Measurements from ENCODE around the gene TCP11L2.
"Not testable (repeated sequence)": the region's sequence is repeated elsewhere in the genome, so short reads cannot be mapped to it uniquely, and the experiment has no call there.

The TCP11L2 gene

GRCh38 chr12:106364261-106364660, 61.7 kb downstream of the TCP11L2 start:
- Histone ChIP-seq H3K9ac (ENCODE audit: insufficient read length) (no peak overlapping the region), H3K4me3 (no peak overlapping the region), H3K36me3 (ENCODE audit: insufficient read depth, low read length) (peaks cover 25% of the 10 kb centered on the region), H3K27ac (no peak overlapping the region), H3K9me3 (ENCODE audit: low read depth, low read length) (no peaks in the 10 kb centered on the region)
- TF ChIP-seq FOXP2 (optimal IDR thresholded peaks at IDR 0.05; ENCODE audit: control extremely low read depth, extremely low read length, insufficient read depth) (no peak), EZH2 (IDR thresholded peaks at IDR 0.05) (no peak), POLR2AphosphoS5 (IDR thresholded peaks at IDR 0.05; ENCODE audit: borderline replicate concordance, low read depth, low read length) (no peak)
- DNase-seq (ENCODE audit: low read depth, low spot score): no peak

GRCh38 chr12:106369624-106370346, 67.3 kb downstream of the TCP11L2 start:
- Histone ChIP-seq H3K9ac (ENCODE audit: insufficient read length) (no peak overlapping the region), H3K9me3 (ENCODE audit: low read depth, low read length) (no peaks in the 10 kb centered on the region), H3K27ac (no peak overlapping the region), H3K36me3 (ENCODE audit: insufficient read depth, low read length) (peaks cover 52% of the 10 kb centered on the region), H3K4me3 (no peak overlapping the region)
- TF ChIP-seq EZH2 (IDR thresholded peaks at IDR 0.05) (no peak), FOXP2 (optimal IDR thresholded peaks at IDR 0.05; ENCODE audit: control extremely low read depth, extremely low read length, insufficient read depth) (no peak), POLR2AphosphoS5 (IDR thresholded peaks at IDR 0.05; ENCODE audit: borderline replicate concordance, low read depth, low read length) (no peak)
- DNase-seq (ENCODE audit: low read depth, low spot score): no peak

- Histone ChIP-seq H3K9ac (ENCODE audit: insufficient read length) (no peak overlapping the region), H3K36me3 (ENCODE audit: insufficient read depth, low read length) (peaks cover 76% of the 10 kb centered on the region), H3K9me3 (ENCODE audit: low read depth, low read length) (0 out of 2 replicates have a peak, but pooled peaks cover 5% of the 10 kb centered on the region), H3K27ac (no peak overlapping the region), H3K4me3 (no peak overlapping the region)
- DNase-seq (ENCODE audit: low read depth, low spot score): no peak
- TF ChIP-seq FOXP2 (optimal IDR thresholded peaks at IDR 0.05; ENCODE audit: control extremely low read depth, extremely low read length, insufficient read depth) (no peak), EZH2 (IDR thresholded peaks at IDR 0.05) (no peak), POLR2AphosphoS5 (IDR thresholded peaks at IDR 0.05; ENCODE audit: borderline replicate concordance, low read depth, low read length) (no peak)
Measured at GRCh38 chr12:106378788-106379187, 76.3 kb downstream of the TCP11L2 start.

- Histone ChIP-seq H3K9ac (ENCODE audit: insufficient read length) (no peak overlapping the region), H3K4me3 (no peak overlapping the region), H3K27ac (no peak overlapping the region), H3K9me3 (ENCODE audit: low read depth, low read length) (0 out of 2 replicates have a peak, but pooled peaks cover 5% of the 10 kb centered on the region), H3K36me3 (ENCODE audit: insufficient read depth, low read length) (peaks cover 80% of the 10 kb centered on the region)
- TF ChIP-seq FOXP2 (optimal IDR thresholded peaks at IDR 0.05; ENCODE audit: control extremely low read depth, extremely low read length, insufficient read depth): no peak
- TF ChIP-seq POLR2AphosphoS5 (IDR thresholded peaks at IDR 0.05; ENCODE audit: borderline replicate concordance, low read depth, low read length): no peak
- no peak for TF ChIP-seq EZH2 (IDR thresholded peaks at IDR 0.05)
- DNase-seq (ENCODE audit: low read depth, low spot score): no peak
Measured at GRCh38 chr12:106380954-106381353, 78.4 kb downstream of the TCP11L2 start.

GRCh38 chr12:106381866-106382265, 79.3 kb downstream of the TCP11L2 start:
- H3K27ac ChIP-seq; H3K9ac ChIP-seq (ENCODE audit: insufficient read length); DNase-seq (ENCODE audit: low read depth, low spot score); H3K4me3 ChIP-seq; H3K9me3 ChIP-seq (ENCODE audit: low read depth, low read length): not testable (repeated sequence)
- peaks cover 75% of the 10 kb centered on the region for H3K36me3 ChIP-seq (ENCODE audit: insufficient read depth, low read length)

GRCh38 chr12:106386813-106387535, 84.4 kb downstream of the TCP11L2 start:
- Histone ChIP-seq H3K27ac (peak overlapping the region; percentile 88), H3K9ac (ENCODE audit: insufficient read length) (no peak overlapping the region), H3K4me3 (peak overlapping the region; percentile 19; the same call in 1 of the 2 replicates), H3K9me3 (ENCODE audit: low read depth, low read length) (0 out of 2 replicates have a peak, but pooled peaks cover 5% of the 10 kb centered on the region), H3K36me3 (ENCODE audit: insufficient read depth, low read length) (peaks cover 26% of the 10 kb centered on the region)
- TF ChIP-seq FOXP2 (optimal IDR thresholded peaks at IDR 0.05; ENCODE audit: control extremely low read depth, extremely low read length, insufficient read depth) (no peak), EZH2 (IDR thresholded peaks at IDR 0.05) (no peak), POLR2AphosphoS5 (IDR thresholded peaks at IDR 0.05; ENCODE audit: borderline replicate concordance, low read depth, low read length) (no peak; the same call in 1 of the 2 replicates)
- DNase-seq (ENCODE audit: low read depth, low spot score): peak; percentile 47

- no peak overlapping the region for H3K4me3 ChIP-seq
- TF ChIP-seq EZH2 (IDR thresholded peaks at IDR 0.05): no peak
- TF ChIP-seq FOXP2 (optimal IDR thresholded peaks at IDR 0.05; ENCODE audit: control extremely low read depth, extremely low read length, insufficient read depth): no peak
- TF ChIP-seq POLR2AphosphoS5 (IDR thresholded peaks at IDR 0.05; ENCODE audit: borderline replicate concordance, low read depth, low read length): no peak
- peaks cover 19% of the 10 kb centered on the region for H3K36me3 ChIP-seq (ENCODE audit: insufficient read depth, low read length)
- no peak for DNase-seq (ENCODE audit: low read depth, low spot score)
- H3K9ac ChIP-seq (ENCODE audit: insufficient read length): peak overlapping the region; percentile 11
- peak overlapping the region; percentile 88 for H3K27ac ChIP-seq
- no peaks in the 10 kb centered on the region for H3K9me3 ChIP-seq (ENCODE audit: low read depth, low read length)
Measured at GRCh38 chr12:106387848-106388377, 85.4 kb downstream of the TCP11L2 start.

- DNase-seq (ENCODE audit: low read depth, low spot score): no peak
Measured at GRCh38 chr12:106389151-106389550, 86.6 kb downstream of the TCP11L2 start.

More at GRCh38 chr12:106389151-106389550, 86.6 kb downstream of the TCP11L2 start:
- TF ChIP-seq EZH2 (IDR thresholded peaks at IDR 0.05) (no peak), POLR2AphosphoS5 (IDR thresholded peaks at IDR 0.05; ENCODE audit: borderline replicate concordance, low read depth, low read length) (no peak), FOXP2 (optimal IDR thresholded peaks at IDR 0.05; ENCODE audit: control extremely low read depth, extremely low read length, insufficient read depth) (no peak)
- Histone ChIP-seq H3K36me3 (ENCODE audit: insufficient read depth, low read length) (peaks cover 19% of the 10 kb centered on the region), H3K4me3 (no peak overlapping the region), H3K27ac (no peak overlapping the region), H3K9me3 (ENCODE audit: low read depth, low read length) (no peaks in the 10 kb centered on the region), H3K9ac (ENCODE audit: insufficient read length) (no peak overlapping the region)
